Lower lobe of right lung (tissue), 2 donors: ENCODE results near the gene GSK3B. TPM values are rescaled to one million over a fixed set of nuclear protein-coding genes. Genes with fewer than 3 reads are reported as not detected.
"Not testable (repeated sequence)": the region's sequence is repeated elsewhere in the genome, so short reads cannot be mapped to it uniquely, and the experiment has no call there.

ENCODE experiments used
- ATAC-seq, 2 donors: fragments of 200-7000 bp; cut with Tn5 transposase; one replicate each; pipeline ENCODE4 v1.9.1; 2020 to 2022; ENCODE audit warnings: mild to moderate bottlenecking in 2 of 2, moderate library complexity in 2 of 2
- DNase-seq: peaks from one replicate; pipeline ENCODE4 v3.0.0-alpha.2; 2020
- H3K27ac ChIP-seq: fragments of 200-600 bp; one replicate; pipeline ENCODE4 v1.8.0; 2022
- H3K27me3 ChIP-seq: fragments of 200-600 bp; one replicate; pipeline ENCODE4 v1.8.0; 2022; ENCODE audit warnings: low read depth
- H3K36me3 ChIP-seq: fragments of 200-600 bp; one replicate; pipeline ENCODE4 v1.8.0; 2022; ENCODE audit warnings: mild to moderate bottlenecking
- H3K4me1 ChIP-seq: fragments of 200-600 bp; one replicate; pipeline ENCODE4 v1.8.0; 2022
- H3K4me3 ChIP-seq: fragments of 200-600 bp; one replicate; pipeline ENCODE4 v1.8.0; 2022; ENCODE audit warnings: mild to moderate bottlenecking
- H3K9me3 ChIP-seq: fragments of 200-600 bp; one replicate; pipeline ENCODE4 v1.8.0; 2022
- intact Hi-C: fragments of 100-400 bp; cut with DNase I; formaldehyde crosslinking; loops from one replicate; pipeline ENCODE4 v1.11.0; 2022
- total RNA-seq: library from RNA; stranded (reverse); fragmentation: NEBNext Ultra II Directional; extraction: Animal tissue kit (Norgen Biotek cat#: 25700); gene quantifications from one replicate; pipeline ENCODE4 v1.2.1, GENCODE V29; 2021
- TF ChIP-seq, protein P1 (sequence below): fragments of 200-600 bp; IDR thresholded peaks from one replicate; pipeline ENCODE4 v1.8.0; 2022; ENCODE audit warnings: antibody characterized with exemption, mild to moderate bottlenecking
- donor health status: DM: no; HTN: yes; CAD: no; lungs with severe emphysema.

GSK3B gene
- total RNA-seq, 1 donor from 2014 or later, result 48.4 TPM

DNA sequence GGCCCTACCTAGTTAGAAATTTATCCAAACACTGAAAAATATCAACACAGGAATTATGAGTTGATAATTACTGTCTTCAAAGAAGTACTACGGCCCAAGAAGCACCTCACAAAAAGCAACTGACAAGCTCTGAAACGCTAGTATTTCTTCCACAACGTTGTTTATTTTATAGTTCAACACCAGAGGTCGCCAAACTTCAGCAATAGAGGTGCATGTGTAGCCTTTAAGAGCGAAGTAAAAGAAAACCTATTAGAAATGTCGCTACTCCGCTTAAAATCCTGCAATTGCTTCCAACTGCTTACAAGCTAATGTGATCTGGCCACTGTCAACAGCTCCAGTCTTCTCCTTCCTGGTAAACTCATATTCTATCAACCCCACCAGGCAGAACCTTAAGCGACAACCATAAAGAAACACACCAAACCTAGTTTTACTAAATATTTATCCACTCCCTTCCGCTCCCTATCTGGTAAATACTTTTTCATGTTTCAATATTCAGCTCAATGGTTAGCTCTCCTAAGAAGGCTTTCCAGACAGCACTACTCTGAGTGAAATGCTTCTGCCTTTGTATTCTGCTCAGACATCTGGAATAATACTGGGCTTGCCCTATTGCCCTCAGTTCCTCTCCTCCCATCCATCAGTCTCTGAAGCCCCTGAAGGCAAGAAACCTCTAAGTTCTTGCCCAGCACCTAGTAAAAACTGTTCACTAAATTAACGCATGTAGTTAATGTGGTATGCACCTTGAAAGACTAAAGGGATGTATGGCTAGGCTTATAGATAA is 202.1 kb downstream of the GSK3B start:
- peaks cover 4% of the 10 kb centered on the region for H3K9me3 ChIP-seq
- peaks cover 4% of the 10 kb centered on the region for H3K4me1 ChIP-seq
- H3K4me3 ChIP-seq, result no peak overlapping the region
- H3K27ac ChIP-seq, result no peak overlapping the region
- intact Hi-C loops, result no loop called here
- ATAC-seq, result peak; percentile 79 to 83
- TF ChIP-seq, protein P1, sequence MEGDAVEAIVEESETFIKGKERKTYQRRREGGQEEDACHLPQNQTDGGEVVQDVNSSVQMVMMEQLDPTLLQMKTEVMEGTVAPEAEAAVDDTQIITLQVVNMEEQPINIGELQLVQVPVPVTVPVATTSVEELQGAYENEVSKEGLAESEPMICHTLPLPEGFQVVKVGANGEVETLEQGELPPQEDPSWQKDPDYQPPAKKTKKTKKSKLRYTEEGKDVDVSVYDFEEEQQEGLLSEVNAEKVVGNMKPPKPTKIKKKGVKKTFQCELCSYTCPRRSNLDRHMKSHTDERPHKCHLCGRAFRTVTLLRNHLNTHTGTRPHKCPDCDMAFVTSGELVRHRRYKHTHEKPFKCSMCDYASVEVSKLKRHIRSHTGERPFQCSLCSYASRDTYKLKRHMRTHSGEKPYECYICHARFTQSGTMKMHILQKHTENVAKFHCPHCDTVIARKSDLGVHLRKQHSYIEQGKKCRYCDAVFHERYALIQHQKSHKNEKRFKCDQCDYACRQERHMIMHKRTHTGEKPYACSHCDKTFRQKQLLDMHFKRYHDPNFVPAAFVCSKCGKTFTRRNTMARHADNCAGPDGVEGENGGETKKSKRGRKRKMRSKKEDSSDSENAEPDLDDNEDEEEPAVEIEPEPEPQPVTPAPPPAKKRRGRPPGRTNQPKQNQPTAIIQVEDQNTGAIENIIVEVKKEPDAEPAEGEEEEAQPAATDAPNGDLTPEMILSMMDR, result peak; percentile 62
- DNase-seq, result no peak
- no peaks in the 10 kb centered on the region for H3K27me3 ChIP-seq
- H3K36me3 ChIP-seq, result no peaks in the 10 kb centered on the region

- DNase-seq, H3K27me3 ChIP-seq, H3K4me1 ChIP-seq, intact Hi-C loops, ATAC-seq, H3K27ac ChIP-seq, H3K9me3 ChIP-seq, H3K4me3 ChIP-seq, H3K36me3 ChIP-seq: not testable (repeated sequence)
Measured at GRCh38 chr3:119888681-119889080, 205.6 kb downstream of the GSK3B start.

- intact Hi-C loops, result no loop called here
- no peak for ATAC-seq
- no peaks in the 10 kb centered on the region for H3K27me3 ChIP-seq
- TF ChIP-seq, protein P1, result no peak
- H3K36me3 ChIP-seq, result peaks cover 7% of the 10 kb centered on the region
- H3K27ac ChIP-seq, result no peak overlapping the region
- no peak overlapping the region for H3K4me3 ChIP-seq
- no peaks in the 10 kb centered on the region for H3K4me1 ChIP-seq
- no peak for DNase-seq
- peaks cover 4% of the 10 kb centered on the region for H3K9me3 ChIP-seq
Measured at GRCh38 chr3:119885746-119886530, 208.3 kb downstream of the GSK3B start.

- ATAC-seq, result no peak
- Histone ChIP-seq H3K4me3 (no peak overlapping the region), H3K9me3 (peaks cover 4% of the 10 kb centered on the region), H3K27me3 (no peaks in the 10 kb centered on the region), H3K36me3 (peaks cover 20% of the 10 kb centered on the region), H3K4me1 (no peaks in the 10 kb centered on the region), H3K27ac (no peak overlapping the region)
- intact Hi-C loops, result no loop called here
- TF ChIP-seq, protein P1, result no peak
- DNase-seq, result no peak
Measured at GRCh38 chr3:119884161-119884557, 210.1 kb downstream of the GSK3B start.

- no peak for DNase-seq
- H3K36me3 ChIP-seq, result peaks cover 20% of the 10 kb centered on the region
- H3K4me3 ChIP-seq, result no peak overlapping the region
- no peaks in the 10 kb centered on the region for H3K27me3 ChIP-seq
- no peaks in the 10 kb centered on the region for H3K9me3 ChIP-seq
- no peak for ATAC-seq
- intact Hi-C loops, result no loop called here
- no peaks in the 10 kb centered on the region for H3K4me1 ChIP-seq
- TF ChIP-seq, protein P1, result no peak
- H3K27ac ChIP-seq, result no peak overlapping the region
Measured at GRCh38 chr3:119883461-119884160, 210.6 kb downstream of the GSK3B start.
